ENCODE data around the gene SLC51B.

The SLC51B gene

GRCh38 chr15:65054333-65055200 is 9.4 kb downstream of the SLC51B start:
- peak; percentile 68 for DNase-seq
- no peak overlapping the region for H3K27ac Mint-ChIP-seq
- no peaks in the 10 kb centered on the region for H3K27me3 Mint-ChIP-seq
- H3K36me3 Mint-ChIP-seq (ENCODE audit: low read depth), result no peaks in the 10 kb centered on the region
- no peak overlapping the region for H3K4me3 Mint-ChIP-seq
- peaks cover 9% of the 10 kb centered on the region for H3K4me1 Mint-ChIP-seq (ENCODE audit: low read depth)
- no peaks in the 10 kb centered on the region for H3K9me3 Mint-ChIP-seq

- DNase-seq, result no peak
- no peaks in the 10 kb centered on the region for H3K9me3 Mint-ChIP-seq
- no peaks in the 10 kb centered on the region for H3K36me3 Mint-ChIP-seq (ENCODE audit: low read depth)
- no peak overlapping the region for H3K4me3 Mint-ChIP-seq
- H3K4me1 Mint-ChIP-seq (ENCODE audit: low read depth), result peaks cover 2% of the 10 kb centered on the region
- no peaks in the 10 kb centered on the region for H3K27me3 Mint-ChIP-seq
- H3K27ac Mint-ChIP-seq, result no peak overlapping the region
Measured at GRCh38 chr15:65055201-65055870, 10.1 kb downstream of the SLC51B start.

- no peak overlapping the region for H3K27ac Mint-ChIP-seq
Measured at GRCh38 chr15:65056106-65056505, 10.9 kb downstream of the SLC51B start.

GRCh38 chr15:65056868-65057548 is 11.8 kb downstream of the SLC51B start:
- Mint-ChIP-seq H3K36me3 (ENCODE audit: low read depth) (no peaks in the 10 kb centered on the region), H3K4me3 (no peak overlapping the region), H3K27ac (no peak overlapping the region), H3K4me1 (ENCODE audit: low read depth) (no peaks in the 10 kb centered on the region), H3K27me3 (no peaks in the 10 kb centered on the region), H3K9me3 (no peaks in the 10 kb centered on the region)
- DNase-seq, result no peak

More at GRCh38 chr15:65056106-65056505, 10.9 kb downstream of the SLC51B start:
- Mint-ChIP-seq H3K9me3 (no peaks in the 10 kb centered on the region), H3K4me3 (no peak overlapping the region), H3K27me3 (no peaks in the 10 kb centered on the region), H3K4me1 (ENCODE audit: low read depth) (no peaks in the 10 kb centered on the region), H3K36me3 (ENCODE audit: low read depth) (no peaks in the 10 kb centered on the region)
- DNase-seq, result no peak

- Mint-ChIP-seq H3K9me3 (no peaks in the 10 kb centered on the region), H3K36me3 (ENCODE audit: low read depth) (no peaks in the 10 kb centered on the region), H3K27ac (no peak overlapping the region), H3K4me3 (no peak overlapping the region), H3K27me3 (no peaks in the 10 kb centered on the region), H3K4me1 (ENCODE audit: low read depth) (no peaks in the 10 kb centered on the region)
- no peak for DNase-seq
Measured at GRCh38 chr15:65057549-65057940, 12.4 kb downstream of the SLC51B start.

GRCh38 chr15:65058394-65059368 is 13.5 kb downstream of the SLC51B start:
- Mint-ChIP-seq H3K27ac (no peak overlapping the region), H3K4me1 (ENCODE audit: low read depth) (no peaks in the 10 kb centered on the region), H3K9me3 (no peaks in the 10 kb centered on the region), H3K4me3 (no peak overlapping the region), H3K27me3 (no peaks in the 10 kb centered on the region), H3K36me3 (ENCODE audit: low read depth) (no peaks in the 10 kb centered on the region)
- DNase-seq, result no peak

- Mint-ChIP-seq H3K36me3 (ENCODE audit: low read depth) (no peaks in the 10 kb centered on the region), H3K9me3 (no peaks in the 10 kb centered on the region), H3K4me1 (ENCODE audit: low read depth) (no peaks in the 10 kb centered on the region), H3K27me3 (no peaks in the 10 kb centered on the region), H3K27ac (no peak overlapping the region), H3K4me3 (no peak overlapping the region)
- DNase-seq, result no peak
Measured at GRCh38 chr15:65059369-65059750, 14.2 kb downstream of the SLC51B start.

GRCh38 chr15:65059931-65060596 is 14.9 kb downstream of the SLC51B start:
- no peak overlapping the region for H3K27ac Mint-ChIP-seq
- H3K4me3 Mint-ChIP-seq, result no peak overlapping the region
- no peaks in the 10 kb centered on the region for H3K36me3 Mint-ChIP-seq (ENCODE audit: low read depth)
- H3K4me1 Mint-ChIP-seq (ENCODE audit: low read depth), result no peaks in the 10 kb centered on the region
- peaks cover 3% of the 10 kb centered on the region for H3K27me3 Mint-ChIP-seq
- no peak for DNase-seq
- H3K9me3 Mint-ChIP-seq, result no peaks in the 10 kb centered on the region

GRCh38 chr15:65060641-65061397 is 15.6 kb downstream of the SLC51B start:
- no peak overlapping the region for H3K27ac Mint-ChIP-seq
- H3K4me1 Mint-ChIP-seq (ENCODE audit: low read depth), result no peaks in the 10 kb centered on the region
- H3K4me3 Mint-ChIP-seq, result no peak overlapping the region
- no peak for DNase-seq
- H3K9me3 Mint-ChIP-seq, result no peaks in the 10 kb centered on the region
- peaks cover 10% of the 10 kb centered on the region for H3K27me3 Mint-ChIP-seq
- no peaks in the 10 kb centered on the region for H3K36me3 Mint-ChIP-seq (ENCODE audit: low read depth)

GRCh38 chr15:65062061-65062460 is 16.9 kb downstream of the SLC51B start:
- H3K4me3 Mint-ChIP-seq, result no peak overlapping the region
- no peaks in the 10 kb centered on the region for H3K4me1 Mint-ChIP-seq (ENCODE audit: low read depth)
- H3K27me3 Mint-ChIP-seq, result peaks cover 22% of the 10 kb centered on the region
- no peaks in the 10 kb centered on the region for H3K9me3 Mint-ChIP-seq
- DNase-seq, result no peak
- no peak overlapping the region for H3K27ac Mint-ChIP-seq
- H3K36me3 Mint-ChIP-seq (ENCODE audit: low read depth), result no peaks in the 10 kb centered on the region

- Mint-ChIP-seq H3K27ac (no peak overlapping the region), H3K4me3 (no peak overlapping the region), H3K4me1 (ENCODE audit: low read depth) (peaks cover 4% of the 10 kb centered on the region), H3K27me3 (peaks cover 27% of the 10 kb centered on the region), H3K9me3 (no peaks in the 10 kb centered on the region), H3K36me3 (ENCODE audit: low read depth) (no peaks in the 10 kb centered on the region)
- DNase-seq, result no peak
Measured at GRCh38 chr15:65062726-65063125, 17.5 kb downstream of the SLC51B start.

GRCh38 chr15:65066001-65066634 is 20.9 kb downstream of the SLC51B start:
- peaks cover 6% of the 10 kb centered on the region for H3K4me1 Mint-ChIP-seq (ENCODE audit: low read depth)
- peaks cover 48% of the 10 kb centered on the region for H3K27me3 Mint-ChIP-seq
- no peaks in the 10 kb centered on the region for H3K9me3 Mint-ChIP-seq
- no peaks in the 10 kb centered on the region for H3K36me3 Mint-ChIP-seq (ENCODE audit: low read depth)
- H3K4me3 Mint-ChIP-seq, result no peak overlapping the region
- H3K27ac Mint-ChIP-seq, result no peak overlapping the region
- DNase-seq, result no peak

Data from activated T-cell treated with anti-CD3 and anti-CD28 coated beads, Interleukin-2, amount 50 U/mL, for 24 hours (primary cell).